Measurements from ENCODE around the gene TCF3.

DNA sequence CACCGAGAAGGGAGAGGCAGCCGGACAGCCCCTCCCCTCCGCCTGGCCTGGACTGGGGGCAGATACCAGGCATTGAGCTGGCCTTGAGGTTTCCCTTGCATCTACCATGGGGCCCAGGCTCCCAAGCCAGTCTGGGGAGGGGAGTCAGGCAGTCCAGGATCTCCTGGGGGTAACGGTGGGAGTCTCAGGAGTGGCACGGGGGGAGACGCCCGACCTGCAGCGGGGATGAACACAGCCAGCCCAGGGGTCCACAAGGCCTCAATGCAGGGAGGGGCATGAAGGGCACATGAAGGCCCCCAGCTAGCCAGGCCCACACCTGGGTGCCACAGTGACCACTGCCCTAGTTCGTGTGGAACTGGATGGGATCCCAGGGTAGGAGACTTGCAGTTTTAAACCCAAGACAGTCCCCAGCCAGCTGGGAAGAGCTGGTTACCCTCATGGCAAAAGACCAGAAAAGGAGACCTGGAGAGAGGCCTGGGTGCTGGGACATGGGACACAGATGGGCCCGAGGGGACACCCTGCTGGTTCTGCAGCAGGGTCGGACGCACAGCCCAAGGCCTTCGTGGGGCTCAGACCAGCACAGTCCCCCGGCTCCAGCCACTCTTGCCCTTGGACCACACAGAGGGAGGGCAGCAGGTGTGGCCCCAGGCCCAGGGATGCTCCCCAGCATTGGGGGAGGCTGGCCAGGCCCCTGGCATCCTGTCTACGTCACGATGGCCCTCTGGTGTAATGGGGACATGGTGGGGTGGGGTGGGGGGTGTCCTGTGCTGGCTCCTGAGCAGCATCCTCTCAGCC, 42.5 kb downstream of the TCF3 start:
- TF ChIP-seq, protein P1, sequence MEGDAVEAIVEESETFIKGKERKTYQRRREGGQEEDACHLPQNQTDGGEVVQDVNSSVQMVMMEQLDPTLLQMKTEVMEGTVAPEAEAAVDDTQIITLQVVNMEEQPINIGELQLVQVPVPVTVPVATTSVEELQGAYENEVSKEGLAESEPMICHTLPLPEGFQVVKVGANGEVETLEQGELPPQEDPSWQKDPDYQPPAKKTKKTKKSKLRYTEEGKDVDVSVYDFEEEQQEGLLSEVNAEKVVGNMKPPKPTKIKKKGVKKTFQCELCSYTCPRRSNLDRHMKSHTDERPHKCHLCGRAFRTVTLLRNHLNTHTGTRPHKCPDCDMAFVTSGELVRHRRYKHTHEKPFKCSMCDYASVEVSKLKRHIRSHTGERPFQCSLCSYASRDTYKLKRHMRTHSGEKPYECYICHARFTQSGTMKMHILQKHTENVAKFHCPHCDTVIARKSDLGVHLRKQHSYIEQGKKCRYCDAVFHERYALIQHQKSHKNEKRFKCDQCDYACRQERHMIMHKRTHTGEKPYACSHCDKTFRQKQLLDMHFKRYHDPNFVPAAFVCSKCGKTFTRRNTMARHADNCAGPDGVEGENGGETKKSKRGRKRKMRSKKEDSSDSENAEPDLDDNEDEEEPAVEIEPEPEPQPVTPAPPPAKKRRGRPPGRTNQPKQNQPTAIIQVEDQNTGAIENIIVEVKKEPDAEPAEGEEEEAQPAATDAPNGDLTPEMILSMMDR (optimal IDR thresholded peaks at IDR 0.05 in 1 of 3, IDR thresholded peaks at IDR 0.05 in 1 of 3, conservative IDR thresholded peaks at IDR 0.05 in 1 of 3; ENCODE audit: extremely low read depth in 1 of 3, insufficient read depth in 2 of 3, low read length in 3 of 3): no peak
- TF ChIP-seq EZH2 (IDR thresholded peaks at IDR 0.05; ENCODE audit: low read length): no peak

Data from keratinocyte (primary cell).